Keratinocyte (primary cell): Measurements from ENCODE around the gene NXNL1.

ENCODE experiments used
- EZH2 ChIP-seq: IDR thresholded peaks from one replicate; pipeline ENCODE4 v1.6.1; 2012; ENCODE audit warnings: inconsistent platforms, mild to moderate bottlenecking, low read length, moderate library complexity
- TF ChIP-seq, protein P1 (sequence below), 3 experiments: IDR thresholded peaks in 1 of 3; conservative IDR thresholded peaks in 1 of 3; optimal IDR thresholded peaks in 1 of 3; 2 replicates in 2 of 3; 3 replicates in 1 of 3; pipeline versions ENCODE3 to v1.5.1; 2011; ENCODE audit warnings: low read length in 3 of 3, mild to moderate bottlenecking in 3 of 3, moderate library complexity in 2 of 3, control low read depth in 1 of 3, inconsistent platforms in 1 of 3; ENCODE audit not compliant: insufficient read depth in 2 of 3; ENCODE audit errors: extremely low read depth in 1 of 3

DNA sequence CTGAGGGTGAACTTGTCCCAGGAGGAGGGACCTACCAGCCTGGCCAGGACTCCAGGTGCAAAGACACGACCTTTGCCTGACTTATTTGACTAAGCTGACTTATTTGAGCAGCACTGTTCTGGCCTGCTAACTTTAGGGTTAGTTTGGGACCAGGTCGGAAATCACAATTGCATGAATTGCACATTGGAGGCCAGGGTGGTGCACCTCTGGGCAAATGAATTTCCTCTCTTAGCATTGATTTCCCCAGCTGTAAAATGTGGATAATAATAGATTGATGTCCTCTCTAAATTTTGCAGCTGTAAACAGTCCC lies 53.9 kb downstream of the NXNL1 start:
- TF ChIP-seq, protein P1, sequence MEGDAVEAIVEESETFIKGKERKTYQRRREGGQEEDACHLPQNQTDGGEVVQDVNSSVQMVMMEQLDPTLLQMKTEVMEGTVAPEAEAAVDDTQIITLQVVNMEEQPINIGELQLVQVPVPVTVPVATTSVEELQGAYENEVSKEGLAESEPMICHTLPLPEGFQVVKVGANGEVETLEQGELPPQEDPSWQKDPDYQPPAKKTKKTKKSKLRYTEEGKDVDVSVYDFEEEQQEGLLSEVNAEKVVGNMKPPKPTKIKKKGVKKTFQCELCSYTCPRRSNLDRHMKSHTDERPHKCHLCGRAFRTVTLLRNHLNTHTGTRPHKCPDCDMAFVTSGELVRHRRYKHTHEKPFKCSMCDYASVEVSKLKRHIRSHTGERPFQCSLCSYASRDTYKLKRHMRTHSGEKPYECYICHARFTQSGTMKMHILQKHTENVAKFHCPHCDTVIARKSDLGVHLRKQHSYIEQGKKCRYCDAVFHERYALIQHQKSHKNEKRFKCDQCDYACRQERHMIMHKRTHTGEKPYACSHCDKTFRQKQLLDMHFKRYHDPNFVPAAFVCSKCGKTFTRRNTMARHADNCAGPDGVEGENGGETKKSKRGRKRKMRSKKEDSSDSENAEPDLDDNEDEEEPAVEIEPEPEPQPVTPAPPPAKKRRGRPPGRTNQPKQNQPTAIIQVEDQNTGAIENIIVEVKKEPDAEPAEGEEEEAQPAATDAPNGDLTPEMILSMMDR (optimal IDR thresholded peaks at IDR 0.05 in 1 of 3, IDR thresholded peaks at IDR 0.05 in 1 of 3, conservative IDR thresholded peaks at IDR 0.05 in 1 of 3; ENCODE audit: extremely low read depth in 1 of 3, insufficient read depth in 2 of 3, low read length in 3 of 3) = no peak
- TF ChIP-seq EZH2 = no peak
